GM19035 (cell line): Measurements from ENCODE around the gene FGR.
"Not testable (repeated sequence)": the region's sequence is repeated elsewhere in the genome, so short reads cannot be mapped to it uniquely, and the experiment has no call there.

Experiments
- ATAC-seq: cut with Tn5 transposase; IDR thresholded peaks from one replicate; pipeline ENCODE4 v1.9.1; 2021; ENCODE audit not compliant: unreplicated experiment

Gene FGR

DNA sequence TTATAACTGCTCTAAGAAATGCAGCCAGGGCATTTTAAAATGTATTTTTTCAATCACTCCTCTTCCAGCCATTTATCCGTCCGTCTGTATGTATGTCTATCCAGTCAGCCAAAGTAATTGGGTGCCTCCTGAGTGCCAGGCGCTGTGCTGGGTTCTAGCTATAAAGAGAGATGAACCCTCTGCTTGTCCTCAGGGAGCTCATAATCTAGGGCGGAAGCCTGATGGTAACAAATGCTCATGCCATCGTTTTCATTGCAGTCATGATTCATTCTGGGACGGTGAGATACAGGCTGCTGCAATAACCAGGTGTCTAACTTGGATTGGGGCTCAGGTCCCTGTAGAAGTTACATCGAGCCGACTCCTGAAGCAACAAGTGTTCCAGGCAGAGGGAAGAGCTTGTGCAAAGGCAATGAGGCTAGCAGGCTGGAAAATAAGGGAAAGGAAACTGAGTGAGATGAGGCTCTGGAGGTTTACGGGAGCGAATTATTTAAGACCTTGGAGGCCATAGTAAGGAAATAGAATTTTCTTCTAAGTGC lies 25.4 kb upstream of the FGR start:
- no peak for ATAC-seq

DNA sequence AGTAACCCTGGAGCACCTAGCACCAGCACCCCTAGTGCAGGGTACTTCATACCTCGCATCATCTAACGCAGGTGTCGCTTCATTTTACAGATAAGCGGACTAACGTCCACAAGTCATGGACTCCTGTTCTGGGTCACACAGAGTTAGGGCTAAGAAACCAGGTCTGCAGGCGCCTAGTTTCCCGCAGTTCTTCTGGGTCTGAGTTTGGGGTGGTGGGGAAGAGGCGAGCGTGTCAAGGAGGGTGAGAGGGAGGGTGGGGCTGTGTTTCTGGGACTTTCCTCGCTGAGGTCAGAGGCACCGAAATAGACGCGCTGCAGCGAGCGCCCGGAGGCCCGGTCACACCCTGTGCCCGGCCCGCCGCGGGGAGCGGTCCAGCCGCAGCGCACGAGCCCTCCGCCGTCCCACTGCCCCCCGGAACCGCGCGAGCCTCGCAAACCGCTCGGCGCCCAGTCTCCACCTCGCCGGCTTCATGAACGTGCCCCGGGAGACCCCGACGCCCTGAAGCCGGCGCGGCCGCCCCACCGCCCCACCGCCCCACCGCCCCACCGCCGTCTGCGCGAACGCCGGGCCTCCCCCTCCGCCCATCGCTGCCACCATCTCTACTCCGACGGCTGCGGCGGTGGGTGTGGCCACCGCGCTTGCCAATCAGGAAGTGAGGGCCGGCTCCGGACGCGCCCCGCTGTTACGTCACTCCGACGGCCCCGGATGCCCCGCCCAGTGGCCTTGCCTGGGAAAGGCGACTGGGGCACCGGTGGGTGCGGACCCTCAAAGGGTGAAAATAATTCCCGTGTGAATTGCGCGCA lies 24.7 kb upstream of the FGR start:
- ATAC-seq = peak; percentile 72

DNA sequence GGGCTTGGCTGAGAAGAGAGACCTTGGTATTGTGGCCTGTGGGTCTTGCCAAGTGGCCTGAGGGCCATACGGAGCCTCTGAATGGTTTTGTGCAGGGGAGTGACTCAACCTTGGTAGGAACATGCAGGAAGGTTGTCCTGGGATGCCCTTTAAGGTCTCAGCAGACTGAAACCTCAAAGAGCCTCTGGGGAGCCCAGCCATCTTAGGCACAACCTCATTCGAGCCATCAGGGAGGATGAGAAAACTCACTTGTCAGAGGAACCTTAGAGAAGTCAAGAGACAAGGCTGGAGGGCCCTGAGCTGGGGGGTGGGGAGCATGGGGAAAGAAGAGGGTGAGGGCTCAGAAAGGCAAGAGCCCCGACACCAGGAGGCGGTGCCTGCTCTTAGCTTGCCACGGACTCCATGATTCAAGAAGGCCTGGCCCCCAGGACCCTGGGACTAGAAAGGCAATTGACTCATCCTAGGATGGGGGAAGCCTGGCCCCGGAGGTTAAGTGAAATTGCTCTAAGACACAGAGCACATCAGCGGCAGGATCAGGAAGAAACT lies 24.0 kb upstream of the FGR start:
- ATAC-seq = peak; percentile 7

DNA sequence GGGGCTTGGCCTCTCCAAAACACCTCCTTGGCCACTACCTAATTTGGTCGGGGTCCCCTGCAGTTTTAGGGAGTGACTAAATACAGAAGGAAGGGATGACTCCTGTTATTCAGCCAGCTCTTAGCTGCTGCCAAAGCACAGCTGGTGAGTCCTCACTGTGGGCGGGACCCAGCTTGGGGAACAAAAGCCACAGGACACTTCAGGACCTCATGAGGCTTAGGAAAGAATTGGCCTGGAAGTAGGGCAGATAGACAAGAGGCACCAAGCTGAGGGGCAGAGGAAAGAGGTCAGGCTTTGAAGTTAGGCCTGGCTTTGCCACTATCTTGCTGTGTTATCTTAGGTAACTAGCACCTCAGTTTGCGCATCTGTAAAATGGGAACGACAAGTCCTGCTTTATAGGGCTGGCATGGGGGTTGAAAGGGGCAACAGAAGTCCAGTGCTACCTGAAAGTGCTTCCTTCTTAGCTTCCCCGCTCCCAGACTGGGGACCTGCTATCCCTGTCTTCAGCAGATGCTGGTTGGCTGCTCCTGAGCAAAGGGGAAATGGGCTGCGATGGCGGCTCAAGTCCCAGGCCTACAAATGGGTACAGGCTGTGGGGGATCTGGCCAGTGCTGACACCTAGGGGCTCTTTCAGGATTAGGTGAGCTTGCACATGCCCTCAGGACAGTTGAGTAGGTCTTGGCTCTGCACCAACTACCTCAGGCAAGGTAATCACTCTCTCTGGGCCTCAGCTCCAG lies 21.3 kb upstream of the FGR start:
- ATAC-seq = no peak

DNA sequence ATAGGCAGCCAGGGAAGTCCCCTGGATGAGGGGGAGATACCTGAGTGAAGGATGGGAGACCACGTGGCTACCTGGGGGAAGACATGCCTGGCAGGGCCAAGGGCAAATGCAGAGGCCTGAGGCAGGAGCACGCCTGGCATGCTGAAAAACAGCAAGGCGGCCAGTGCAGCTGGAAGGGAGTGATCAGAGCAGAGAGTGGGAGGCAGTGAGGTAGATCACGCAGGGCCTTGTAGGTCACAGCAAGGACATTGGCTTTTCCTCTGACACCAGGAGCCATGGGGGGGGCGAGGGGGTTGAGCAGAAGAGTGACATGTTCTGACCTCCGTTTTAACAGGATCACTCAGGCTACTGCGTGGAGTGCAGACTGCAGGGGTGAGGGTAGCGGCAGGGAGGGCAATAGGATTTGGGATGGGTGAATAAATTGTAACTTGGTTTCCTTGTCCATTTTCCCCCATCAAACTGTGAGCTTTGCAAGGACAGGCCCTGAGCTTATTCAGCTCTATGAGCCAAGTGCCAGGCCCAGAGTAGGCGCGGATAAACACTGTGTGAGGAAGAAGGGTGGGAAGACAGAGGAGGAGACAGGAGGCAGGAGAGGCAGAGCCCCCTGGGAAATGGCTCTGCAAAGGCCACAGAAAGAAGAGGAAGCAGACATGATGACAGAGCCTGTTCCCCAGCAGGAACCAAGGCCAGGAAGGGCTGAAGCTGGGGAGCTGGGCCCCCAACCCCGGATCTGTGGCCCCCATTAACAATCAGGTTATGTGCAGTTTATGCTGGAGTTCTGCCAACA lies 20.4 kb upstream of the FGR start:
- no peak for ATAC-seq

DNA sequence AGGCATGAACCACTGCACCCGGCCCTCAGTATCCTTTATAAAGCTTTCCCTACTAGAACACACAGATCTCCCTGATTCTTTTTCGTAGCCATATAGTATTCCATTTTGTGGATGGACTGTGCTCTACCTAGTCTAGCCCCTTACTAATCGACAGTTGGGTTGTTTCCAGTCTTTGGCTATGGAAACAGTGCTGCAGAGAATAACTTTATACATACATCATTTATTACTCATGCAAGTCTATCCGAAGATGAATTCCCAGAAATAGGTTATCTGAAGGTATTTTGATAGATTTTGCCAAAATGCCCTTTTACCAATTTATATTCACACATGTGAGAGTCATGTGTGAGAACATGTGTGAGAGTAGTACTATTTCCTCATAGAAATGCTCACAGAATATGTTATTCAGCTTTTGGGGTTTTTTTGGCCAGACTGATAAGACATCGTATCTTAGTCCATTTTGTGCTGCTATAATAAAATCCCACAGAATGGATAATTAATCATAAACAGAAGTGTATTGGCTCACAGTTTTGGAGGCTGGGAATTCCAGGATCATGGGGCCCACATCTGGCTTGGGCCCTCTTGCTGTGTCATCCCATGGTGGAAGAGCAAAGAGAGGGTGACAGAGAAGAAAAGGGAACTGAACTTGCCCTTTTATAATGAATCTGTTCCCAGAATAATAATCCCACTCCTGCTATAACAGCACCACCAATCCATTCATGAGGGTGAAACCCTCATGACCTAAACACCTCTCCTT lies 17.3 kb upstream of the FGR start:
- ATAC-seq = no peak

DNA sequence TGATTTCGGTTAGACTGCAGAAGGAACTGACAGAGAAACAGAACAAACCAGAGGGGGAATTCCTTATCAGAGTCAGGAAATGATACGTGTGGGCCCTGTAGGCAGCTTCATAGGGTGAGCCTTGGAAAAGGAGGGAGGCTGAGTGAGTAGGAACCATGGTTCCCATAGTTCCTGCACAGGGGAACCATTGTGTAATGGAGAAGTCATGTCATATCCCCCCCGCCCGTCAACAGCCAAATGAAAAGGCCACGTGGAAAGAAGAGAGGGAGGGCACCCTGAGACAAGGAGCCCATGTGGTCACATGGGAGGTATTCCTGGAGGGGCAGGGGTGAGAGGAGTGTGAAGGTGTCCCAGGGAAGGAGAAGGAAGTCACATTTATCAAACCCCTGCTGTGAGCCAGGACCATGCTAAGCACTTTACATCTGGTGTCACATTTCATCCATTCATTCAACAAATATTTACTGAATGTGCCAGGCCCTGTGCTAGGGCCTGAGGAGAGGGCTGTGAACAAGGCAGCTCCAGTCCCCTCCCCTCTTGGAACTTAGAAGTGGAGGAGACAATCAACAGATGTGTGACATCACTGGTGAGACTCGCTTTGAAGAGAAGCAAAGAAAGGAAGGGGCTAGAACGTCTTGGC lies 15.7 kb upstream of the FGR start:
- no peak for ATAC-seq

DNA sequence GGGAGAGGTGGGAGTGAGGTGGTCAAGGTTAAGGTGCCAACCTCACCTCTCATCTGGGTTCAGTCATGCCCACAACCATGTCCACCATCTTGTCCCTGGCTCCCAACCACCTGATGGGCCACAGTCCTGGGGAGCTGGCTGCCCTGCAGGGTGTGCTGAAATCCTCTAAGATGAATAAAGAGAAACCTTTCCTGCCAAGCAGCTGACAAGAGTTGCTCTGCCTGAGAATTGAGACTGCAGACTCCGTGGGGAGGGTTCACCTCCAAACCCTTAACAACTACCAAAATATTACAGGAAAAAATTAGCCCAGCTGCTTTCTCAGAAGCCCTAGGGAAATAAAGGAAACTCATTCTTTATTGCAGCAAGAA lies 15.2 kb upstream of the FGR start:
- ATAC-seq = no peak

DNA sequence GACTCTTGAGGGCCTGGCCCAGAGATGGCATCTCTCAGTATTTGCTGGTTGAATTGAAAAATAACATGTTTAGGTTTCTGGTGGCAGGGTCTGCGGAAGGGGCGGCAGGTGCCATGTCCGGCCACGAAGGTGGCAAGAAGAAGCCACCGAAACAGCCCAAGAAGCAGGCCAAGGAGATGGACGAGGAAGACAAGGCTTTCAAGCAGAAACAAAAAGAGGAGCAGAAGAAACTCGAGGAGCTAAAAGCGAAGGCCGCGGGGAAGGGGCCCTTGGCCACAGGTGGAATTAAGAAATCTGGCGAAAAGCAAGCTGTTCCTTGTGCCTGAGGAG lies 14.3 kb upstream of the FGR start:
- no peak for ATAC-seq

DNA sequence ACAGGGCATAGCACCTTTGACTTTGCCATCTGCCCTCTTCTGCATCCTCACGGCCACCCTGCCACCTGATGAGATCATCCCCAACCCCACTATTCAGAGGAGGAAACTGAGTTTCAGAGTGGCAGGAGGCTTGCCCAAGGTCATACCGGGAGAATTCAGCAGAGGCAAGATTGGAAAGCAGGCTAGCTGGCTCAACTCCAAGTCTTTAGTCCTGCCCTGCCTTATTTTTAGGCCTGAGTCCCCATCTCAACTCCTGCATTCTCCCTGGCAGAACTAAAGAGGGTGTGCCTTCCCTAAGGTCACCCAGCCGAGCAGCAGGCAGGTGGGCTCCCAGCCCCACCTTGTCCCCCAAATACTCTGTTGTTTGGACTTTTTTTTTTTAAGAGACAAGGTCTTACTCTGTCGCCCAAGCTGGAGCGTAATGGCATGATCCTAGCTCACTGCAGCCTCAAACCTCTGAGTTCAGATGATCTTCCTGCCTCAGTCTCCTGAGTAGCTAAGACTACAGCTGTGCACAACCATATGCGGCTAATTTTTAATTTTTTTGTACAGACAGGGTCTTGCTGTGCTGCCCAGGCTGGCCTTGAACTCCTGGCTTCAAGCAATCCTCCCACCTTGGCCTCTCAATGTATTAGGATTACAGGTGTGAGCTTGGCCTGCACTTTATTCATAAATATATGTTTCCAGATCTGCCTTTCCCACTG lies 13.8 kb upstream of the FGR start:
- ATAC-seq = no peak

DNA sequence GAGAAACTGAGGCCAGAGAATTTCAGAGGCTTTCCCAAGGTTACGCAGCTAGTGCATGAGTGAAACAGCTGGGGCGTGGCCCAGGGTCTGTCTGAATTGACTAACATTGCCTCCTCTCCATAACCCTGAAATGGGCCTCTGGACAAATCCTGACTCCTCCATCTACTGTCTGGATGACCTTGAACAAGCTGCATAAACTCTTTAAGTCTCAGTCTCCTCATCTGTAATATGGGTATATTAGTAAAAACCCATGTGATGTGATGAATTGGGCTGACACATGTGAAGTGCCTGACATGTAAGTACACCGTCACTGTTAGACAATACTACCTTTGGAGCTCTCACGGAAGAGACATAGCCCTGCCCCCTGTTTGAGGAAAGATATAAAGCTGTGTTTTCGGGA lies 12.3 kb upstream of the FGR start:
- ATAC-seq = no peak

DNA sequence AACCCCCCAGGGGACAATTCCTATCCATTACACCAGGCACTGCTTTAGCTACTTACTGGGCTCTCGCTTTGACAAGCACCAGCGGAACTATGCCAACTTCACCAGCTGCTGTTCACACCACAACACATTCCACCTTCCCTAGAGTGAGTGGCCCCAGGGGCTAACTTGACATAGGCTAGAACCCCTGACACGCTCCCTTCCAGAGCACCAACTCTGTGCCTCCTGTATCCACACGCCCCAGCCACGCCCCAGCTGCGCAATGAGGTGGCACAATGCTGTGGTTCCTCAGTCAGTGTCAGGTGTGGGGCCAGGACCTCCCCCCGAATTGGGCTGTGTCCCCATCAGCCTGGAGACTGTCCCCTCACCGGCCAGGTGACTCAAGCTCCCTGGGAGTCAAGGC lies 11.7 kb upstream of the FGR start:
- ATAC-seq = no peak

DNA sequence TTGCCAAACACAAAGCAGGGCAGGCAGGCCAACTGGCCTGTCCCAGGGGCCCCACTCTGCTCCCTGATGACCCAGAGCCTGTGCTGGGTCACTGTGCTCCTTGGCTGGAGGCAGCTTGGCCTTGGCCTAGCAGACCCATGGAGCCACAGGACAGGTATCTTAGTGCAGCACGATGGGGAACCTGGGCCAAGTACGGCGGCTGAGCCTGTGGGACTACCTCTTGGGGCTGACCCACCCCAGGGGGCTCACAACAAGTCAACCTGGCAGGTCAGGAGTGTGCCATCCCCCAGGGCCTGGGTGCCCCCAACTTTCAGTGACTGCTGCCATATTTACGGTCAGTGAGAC lies 10.1 kb upstream of the FGR start:
- no peak for ATAC-seq

DNA sequence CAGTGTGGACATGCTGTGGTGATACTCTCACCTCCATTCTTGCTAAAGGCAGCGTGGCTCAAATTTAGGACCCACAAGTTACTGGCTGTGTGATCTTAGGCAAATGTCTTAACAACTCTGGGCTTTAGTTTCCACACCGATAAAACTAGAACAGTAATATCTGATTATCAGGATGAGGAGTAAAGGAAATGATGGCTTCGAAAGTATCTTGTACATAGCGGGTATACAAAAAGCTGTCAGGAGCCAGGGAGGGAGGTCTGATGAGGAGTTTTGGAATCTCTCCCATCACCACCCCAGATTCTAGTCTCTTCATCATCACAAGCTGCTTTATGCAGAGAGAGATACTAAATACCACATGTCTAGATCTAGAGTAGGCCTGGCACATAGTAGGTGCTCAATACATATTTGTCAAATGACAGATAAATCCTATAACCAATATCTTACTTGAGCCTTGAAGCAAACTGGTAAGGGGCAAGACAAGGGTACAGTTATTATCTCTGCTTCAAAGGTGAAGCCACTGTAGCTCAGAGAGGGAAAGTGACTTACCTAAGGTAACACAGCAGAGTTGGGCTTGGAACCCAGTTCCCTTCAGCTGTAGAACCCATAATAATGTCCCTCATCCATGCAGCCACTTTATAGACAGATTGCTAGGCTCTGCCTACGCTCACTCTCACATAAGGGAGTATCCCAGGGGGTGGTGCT lies 9.5 kb upstream of the FGR start:
- no peak for ATAC-seq

DNA sequence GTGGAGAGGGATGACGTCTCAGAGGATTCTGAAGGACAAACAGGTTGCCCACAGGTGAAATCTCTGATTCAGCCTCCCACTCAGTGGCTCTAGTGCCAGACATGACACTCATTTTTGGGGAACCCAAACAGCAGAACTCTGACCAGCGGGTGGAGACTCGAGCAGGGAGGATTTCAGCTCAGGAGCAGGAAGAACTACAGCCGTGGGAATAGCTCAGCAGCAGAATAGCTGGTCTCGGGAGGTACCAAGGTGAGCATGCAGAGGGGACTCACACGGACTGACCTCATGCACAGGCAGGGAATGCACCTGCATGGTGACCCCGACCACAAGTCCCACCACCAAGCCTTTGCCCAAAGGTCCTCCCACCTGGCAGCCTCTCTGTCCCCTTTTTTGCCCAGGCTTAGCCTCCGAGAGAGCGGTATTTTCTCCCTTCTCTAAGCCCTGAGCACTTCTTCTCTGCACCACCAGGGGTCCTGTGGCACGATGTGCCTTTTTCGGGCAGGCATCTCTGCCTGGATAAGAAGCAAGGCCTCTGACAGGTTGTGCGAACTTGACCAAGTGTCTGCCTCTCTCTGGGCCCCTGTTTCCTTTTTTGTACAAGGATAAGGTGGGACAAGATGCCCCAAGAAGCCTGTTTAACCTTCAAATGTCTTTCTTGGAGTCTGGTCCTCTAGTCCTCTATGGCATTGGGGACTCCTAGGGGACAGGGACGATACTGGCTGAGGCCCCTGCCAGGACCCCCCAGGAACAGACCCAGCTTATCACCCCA lies 8.8 kb upstream of the FGR start:
- no peak for ATAC-seq

DNA sequence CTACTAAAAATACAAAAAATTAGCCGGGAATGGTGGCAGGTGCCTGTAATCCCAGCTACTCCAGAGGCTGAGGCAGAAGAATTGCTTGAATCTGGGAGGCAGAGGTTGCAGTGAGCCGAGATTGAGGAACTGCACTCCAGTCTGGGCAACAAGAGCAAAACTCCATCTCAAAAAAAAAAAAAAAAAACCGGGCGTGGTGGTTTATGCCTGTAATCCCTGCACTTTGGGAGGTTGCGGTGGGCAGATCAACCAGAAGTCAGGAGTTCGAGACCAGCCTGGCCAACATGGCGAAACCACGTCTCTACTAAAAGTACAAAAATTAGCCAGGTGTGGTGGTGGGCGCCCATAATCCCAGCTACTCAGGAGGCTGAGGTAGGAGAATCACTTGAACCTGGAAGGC lies 5.5 kb upstream of the FGR start:
- ATAC-seq = not testable (repeated sequence)

DNA sequence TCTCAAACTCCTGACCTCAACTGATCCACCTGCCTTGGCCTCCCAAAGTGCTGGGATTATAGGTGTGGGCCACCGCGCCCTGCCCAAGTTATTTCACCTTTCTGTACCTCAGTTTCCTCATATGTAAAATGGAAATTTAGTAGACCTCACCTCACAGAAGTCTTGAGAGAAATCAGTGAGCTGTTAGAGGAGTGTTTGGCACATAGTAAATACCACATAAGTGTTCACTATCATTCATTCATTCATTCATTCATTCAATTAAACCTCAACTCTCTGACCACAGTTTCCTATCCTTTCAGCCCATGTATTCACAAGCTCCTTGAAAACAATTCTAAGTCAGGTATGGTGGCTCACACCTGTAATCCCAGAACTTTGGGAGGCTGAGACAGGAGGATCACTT lies 3.8 kb upstream of the FGR start:
- ATAC-seq = no peak

DNA sequence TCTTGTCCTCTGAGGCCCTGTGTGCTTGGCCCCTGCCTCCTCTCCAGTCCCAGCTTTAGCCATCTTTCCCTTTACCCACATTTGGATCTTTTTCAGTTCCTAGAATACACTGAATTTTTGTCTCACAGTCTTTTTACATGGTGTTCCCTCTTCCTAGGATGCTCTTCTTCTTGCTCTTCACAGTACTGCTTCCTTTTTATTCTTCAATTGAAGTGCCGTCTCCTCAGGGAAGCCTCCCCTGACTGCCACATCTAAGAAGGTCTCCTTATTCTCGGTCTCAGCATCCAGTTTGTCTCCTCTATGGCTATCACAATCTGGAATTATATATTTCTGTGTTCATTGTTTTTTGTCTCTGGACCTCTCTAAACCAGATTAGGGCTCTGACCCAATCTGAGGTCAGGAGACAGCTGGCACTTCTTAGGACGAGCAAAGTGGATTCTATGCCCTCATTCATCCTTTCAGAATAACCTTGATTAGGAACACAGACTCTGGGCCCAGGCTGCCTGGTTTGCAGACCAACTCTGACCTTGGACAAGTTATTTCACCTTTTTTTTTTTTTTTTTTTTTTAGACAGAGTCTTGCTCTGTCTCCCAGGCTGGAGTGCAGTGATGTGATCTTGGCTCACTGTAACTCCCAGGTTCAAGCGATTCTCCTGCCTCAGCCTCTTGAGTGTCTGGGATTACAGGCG lies 3.2 kb upstream of the FGR start:
- no peak for ATAC-seq
